Mucosa of gallbladder (tissue), 1 donor: ENCODE results near the gene ZBTB12. TPM values are rescaled to one million over a fixed set of nuclear protein-coding genes. Genes with fewer than 3 reads are reported as not detected.

Experiments
- DNase-seq: peaks from one replicate; pipeline ENCODE4 v3.0.0-alpha.2; 2020; ENCODE audit warnings: low spot score
- total RNA-seq: library from RNA; stranded (reverse); gene quantifications from one replicate; pipeline ENCODE4 v1.2.1, GENCODE V29; 2021
- donor health status: DM: no; HTN: no; CAD: no.

The ZBTB12 gene
- total RNA-seq, 1 donor from 2014 or later = 11.8 TPM

DNA sequence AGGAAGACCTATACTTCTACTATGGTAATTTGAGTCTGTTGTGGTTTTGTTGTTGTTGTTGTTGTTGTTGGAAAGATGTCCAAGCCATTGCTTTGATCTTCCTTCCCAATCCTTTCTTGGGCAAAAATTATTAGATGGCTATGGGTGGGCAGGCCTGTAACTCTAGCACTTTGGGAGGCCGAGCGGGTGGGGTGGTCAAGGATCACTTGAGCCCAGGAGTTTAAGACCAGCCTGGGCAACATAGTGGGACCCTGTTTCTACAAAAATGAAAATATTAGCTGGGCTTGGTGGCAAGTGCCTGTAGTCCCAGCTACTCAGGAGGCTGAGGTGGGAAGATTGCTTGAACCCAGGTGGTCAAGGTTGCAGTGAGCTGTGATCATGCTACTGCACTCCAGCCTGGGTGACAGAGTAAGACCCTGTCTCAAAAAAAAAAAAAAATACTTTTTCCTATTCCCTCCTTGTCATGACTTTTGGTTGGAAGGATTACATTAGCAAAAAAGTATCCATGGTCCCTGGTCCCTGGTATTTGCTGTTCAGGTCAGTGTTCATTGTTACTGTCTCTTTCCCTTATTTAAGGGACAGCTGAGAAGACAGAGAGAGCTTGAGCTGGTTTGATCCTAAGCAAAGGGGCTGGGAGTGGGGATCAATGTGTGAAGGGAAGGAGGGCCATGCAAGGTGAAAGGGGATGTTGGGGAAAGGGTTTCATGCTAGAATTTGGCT, 51.0 kb downstream of the ZBTB12 start:
- DNase-seq = no peak

Other genes with a start within 250 kb of the ZBTB12 start
- gene BAG6, start 249.4 kb downstream of the ZBTB12 start, total RNA-seq = 288 TPM
- 2.2 TPM for gene APOM, start 246.2 kb downstream of the ZBTB12 start, total RNA-seq
- gene C6orf47, start 241.3 kb downstream of the ZBTB12 start, total RNA-seq = 30.5 TPM
- 18.7 TPM for gene GPANK1, start 237.1 kb downstream of the ZBTB12 start, total RNA-seq
- gene CSNK2B, start 236.0 kb downstream of the ZBTB12 start, total RNA-seq = 108 TPM
- gene LY6G5B, start 232.1 kb downstream of the ZBTB12 start, total RNA-seq = 8.1 TPM
- gene LY6G5C, start 221.0 kb downstream of the ZBTB12 start, total RNA-seq = 5.2 TPM
- 103 TPM for gene ABHD16A, start 198.8 kb downstream of the ZBTB12 start, total RNA-seq
- gene LY6G6F, start 195.2 kb downstream of the ZBTB12 start, total RNA-seq = not detected
- gene LY6G6D, start 186.7 kb downstream of the ZBTB12 start, total RNA-seq = not detected
- gene LY6G6C, start 180.3 kb downstream of the ZBTB12 start, total RNA-seq = not detected
- gene MPIG6B, start 178.7 kb downstream of the ZBTB12 start, total RNA-seq = 0.37 TPM
- gene DDAH2, start 172.8 kb downstream of the ZBTB12 start, total RNA-seq = 130 TPM
- 394 TPM for gene CLIC1, start 165.6 kb downstream of the ZBTB12 start, total RNA-seq
- gene MSH5, start 162.1 kb downstream of the ZBTB12 start, total RNA-seq = 19.7 TPM
- 2.7 TPM for gene SAPCD1, start 139.4 kb downstream of the ZBTB12 start, total RNA-seq
- gene VWA7, start 124.8 kb downstream of the ZBTB12 start, total RNA-seq = 18.5 TPM
- 49.7 TPM for gene VARS1, start 106.3 kb downstream of the ZBTB12 start, total RNA-seq
- gene LSM2, start 95.1 kb downstream of the ZBTB12 start, total RNA-seq = 32.5 TPM
- gene HSPA1L, start 86.8 kb downstream of the ZBTB12 start, total RNA-seq = 2.8 TPM
- gene HSPA1A, start 86.5 kb downstream of the ZBTB12 start, total RNA-seq = 347 TPM
- gene HSPA1B, start 74.3 kb downstream of the ZBTB12 start, total RNA-seq = 277 TPM
- gene NEU1, start 39.3 kb downstream of the ZBTB12 start, total RNA-seq = 91.2 TPM
- 457 TPM for gene SLC44A4, start 23.1 kb downstream of the ZBTB12 start, total RNA-seq
- gene EHMT2, start 4.4 kb downstream of the ZBTB12 start, total RNA-seq = 63.4 TPM
- 14.8 TPM for gene C2, start 25.6 kb upstream of the ZBTB12 start, total RNA-seq
- 476 TPM for gene CFB, start 44.0 kb upstream of the ZBTB12 start, total RNA-seq
- gene NELFE, start 56.9 kb upstream of the ZBTB12 start, total RNA-seq = 52.1 TPM
- 81.3 TPM for gene SKIC2, start 57.1 kb upstream of the ZBTB12 start, total RNA-seq
- gene DXO, start 70.1 kb upstream of the ZBTB12 start, total RNA-seq = 27.6 TPM
- 179 TPM for gene C4A, start 80.0 kb upstream of the ZBTB12 start, total RNA-seq
- 155 TPM for gene C4B, start 112.7 kb upstream of the ZBTB12 start, total RNA-seq
- 1.3 TPM for gene CYP21A2, start 136.3 kb upstream of the ZBTB12 start, total RNA-seq
- 30.1 TPM for gene TNXB, start 207.3 kb upstream of the ZBTB12 start, total RNA-seq
- gene ATF6B, start 226.2 kb upstream of the ZBTB12 start, total RNA-seq = 119 TPM
- gene FKBPL, start 228.2 kb upstream of the ZBTB12 start, total RNA-seq = 5.0 TPM
- gene PRRT1, start 249.9 kb upstream of the ZBTB12 start, total RNA-seq = 3.7 TPM